ENCODE results near the gene TAL1.

The TAL1 gene

DNA sequence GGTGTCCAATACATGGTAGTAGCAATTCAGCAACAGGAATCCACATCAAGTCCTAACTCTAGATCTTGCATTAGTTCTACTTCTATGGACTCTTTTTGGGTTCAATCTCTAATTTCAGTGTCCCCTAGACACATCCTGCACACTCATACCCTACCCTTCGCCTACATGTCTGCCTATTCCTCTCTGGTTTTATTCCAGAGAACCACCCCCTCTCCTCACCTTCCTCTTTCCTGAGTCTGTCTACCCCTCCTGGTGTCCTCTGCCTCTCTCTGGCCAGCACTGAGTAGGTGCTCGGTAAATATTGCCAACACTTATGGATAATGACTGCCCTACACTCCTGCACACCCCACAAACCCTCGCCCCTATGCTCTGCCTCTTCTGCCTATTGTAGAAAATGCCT is 9.5 kb downstream of the TAL1 start:
- no peak for TF ChIP-seq SNAI2 (CRISPR knock-in tag; IDR thresholded peaks at IDR 0.05)
- no peak for TF ChIP-seq RARB (CRISPR knock-in tag; IDR thresholded peaks at IDR 0.05)
- no peak for TF ChIP-seq TCF4 (CRISPR knock-in tag; IDR thresholded peaks at IDR 0.05; ENCODE audit: borderline replicate concordance)
- TF ChIP-seq TSHZ2 (CRISPR knock-in tag; IDR thresholded peaks at IDR 0.05), result no peak
- no peak for TF ChIP-seq ZFP30 (CRISPR knock-in tag; IDR thresholded peaks at IDR 0.05)
- TF ChIP-seq GLIS3 (CRISPR knock-in tag; IDR thresholded peaks at IDR 0.05), result no peak
- TF ChIP-seq, protein P1, sequence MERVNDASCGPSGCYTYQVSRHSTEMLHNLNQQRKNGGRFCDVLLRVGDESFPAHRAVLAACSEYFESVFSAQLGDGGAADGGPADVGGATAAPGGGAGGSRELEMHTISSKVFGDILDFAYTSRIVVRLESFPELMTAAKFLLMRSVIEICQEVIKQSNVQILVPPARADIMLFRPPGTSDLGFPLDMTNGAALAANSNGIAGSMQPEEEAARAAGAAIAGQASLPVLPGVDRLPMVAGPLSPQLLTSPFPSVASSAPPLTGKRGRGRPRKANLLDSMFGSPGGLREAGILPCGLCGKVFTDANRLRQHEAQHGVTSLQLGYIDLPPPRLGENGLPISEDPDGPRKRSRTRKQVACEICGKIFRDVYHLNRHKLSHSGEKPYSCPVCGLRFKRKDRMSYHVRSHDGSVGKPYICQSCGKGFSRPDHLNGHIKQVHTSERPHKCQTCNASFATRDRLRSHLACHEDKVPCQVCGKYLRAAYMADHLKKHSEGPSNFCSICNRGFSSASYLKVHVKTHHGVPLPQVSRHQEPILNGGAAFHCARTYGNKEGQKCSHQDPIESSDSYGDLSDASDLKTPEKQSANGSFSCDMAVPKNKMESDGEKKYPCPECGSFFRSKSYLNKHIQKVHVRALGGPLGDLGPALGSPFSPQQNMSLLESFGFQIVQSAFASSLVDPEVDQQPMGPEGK (CRISPR knock-in tag; IDR thresholded peaks at IDR 0.05; ENCODE audit: borderline replicate concordance), result no peak
- no peak for ATAC-seq

DNA sequence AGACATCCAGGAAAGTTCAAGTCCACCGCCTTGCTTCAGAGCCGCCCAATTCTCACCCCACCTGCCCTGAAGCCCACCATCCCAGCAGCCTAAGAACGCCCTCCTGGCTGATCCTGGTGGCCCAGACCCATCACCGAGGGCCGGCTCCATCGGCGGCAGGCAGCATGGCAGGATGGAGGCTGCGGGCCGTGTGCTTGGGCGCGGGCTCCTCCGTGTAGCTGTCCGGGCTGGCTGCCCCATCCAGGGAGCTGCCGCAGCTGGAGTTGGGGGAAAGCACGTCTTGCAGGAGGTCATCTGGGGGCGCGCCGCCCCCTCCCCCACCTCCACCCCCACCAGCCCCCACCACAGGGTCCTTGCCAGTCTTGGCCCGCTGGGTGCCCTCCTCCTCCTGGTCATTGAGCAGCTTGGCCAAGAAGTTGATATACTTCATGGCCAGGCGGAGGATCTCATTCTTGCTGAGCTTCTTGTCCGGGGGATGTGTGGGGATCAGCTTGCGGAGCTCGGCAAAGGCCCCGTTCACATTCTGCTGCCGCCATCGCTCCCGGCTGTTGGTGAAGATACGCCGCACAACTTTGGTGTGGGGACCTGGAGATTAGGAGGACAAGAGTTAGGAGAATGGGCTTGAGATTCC is 12.3 kb downstream of the TAL1 start:
- ATAC-seq, result no peak
- no peak for TF ChIP-seq ZNF8 (CRISPR knock-in tag; IDR thresholded peaks at IDR 0.05)
- no peak for TF ChIP-seq CREB5 (CRISPR knock-in tag; IDR thresholded peaks at IDR 0.05; ENCODE audit: low read depth)
- TF ChIP-seq CSDC2 (CRISPR knock-in tag; IDR thresholded peaks at IDR 0.05), result no peak
- TF ChIP-seq, protein P2, sequence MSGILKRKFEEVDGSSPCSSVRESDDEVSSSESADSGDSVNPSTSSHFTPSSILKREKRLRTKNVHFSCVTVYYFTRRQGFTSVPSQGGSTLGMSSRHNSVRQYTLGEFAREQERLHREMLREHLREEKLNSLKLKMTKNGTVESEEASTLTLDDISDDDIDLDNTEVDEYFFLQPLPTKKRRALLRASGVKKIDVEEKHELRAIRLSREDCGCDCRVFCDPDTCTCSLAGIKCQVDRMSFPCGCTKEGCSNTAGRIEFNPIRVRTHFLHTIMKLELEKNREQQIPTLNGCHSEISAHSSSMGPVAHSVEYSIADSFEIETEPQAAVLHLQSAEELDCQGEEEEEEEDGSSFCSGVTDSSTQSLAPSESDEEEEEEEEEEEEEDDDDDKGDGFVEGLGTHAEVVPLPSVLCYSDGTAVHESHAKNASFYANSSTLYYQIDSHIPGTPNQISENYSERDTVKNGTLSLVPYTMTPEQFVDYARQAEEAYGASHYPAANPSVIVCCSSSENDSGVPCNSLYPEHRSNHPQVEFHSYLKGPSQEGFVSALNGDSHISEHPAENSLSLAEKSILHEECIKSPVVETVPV (CRISPR knock-in tag; IDR thresholded peaks at IDR 0.05), result no peak
- TF ChIP-seq TCF4 (CRISPR knock-in tag; IDR thresholded peaks at IDR 0.05; ENCODE audit: borderline replicate concordance), result no peak
- no peak for TF ChIP-seq ISL1 (CRISPR knock-in tag; IDR thresholded peaks at IDR 0.05)
- no peak for TF ChIP-seq BACH2 (CRISPR knock-in tag; IDR thresholded peaks at IDR 0.05; ENCODE audit: borderline replicate concordance)
- no peak for TF ChIP-seq ESRRG (CRISPR knock-in tag; IDR thresholded peaks at IDR 0.05)
- no peak for TF ChIP-seq TOX (CRISPR knock-in tag; IDR thresholded peaks at IDR 0.05; ENCODE audit: borderline replicate concordance)
- TF ChIP-seq ARNTL (CRISPR knock-in tag; IDR thresholded peaks at IDR 0.05; ENCODE audit: borderline replicate concordance, low read depth), result no peak

DNA sequence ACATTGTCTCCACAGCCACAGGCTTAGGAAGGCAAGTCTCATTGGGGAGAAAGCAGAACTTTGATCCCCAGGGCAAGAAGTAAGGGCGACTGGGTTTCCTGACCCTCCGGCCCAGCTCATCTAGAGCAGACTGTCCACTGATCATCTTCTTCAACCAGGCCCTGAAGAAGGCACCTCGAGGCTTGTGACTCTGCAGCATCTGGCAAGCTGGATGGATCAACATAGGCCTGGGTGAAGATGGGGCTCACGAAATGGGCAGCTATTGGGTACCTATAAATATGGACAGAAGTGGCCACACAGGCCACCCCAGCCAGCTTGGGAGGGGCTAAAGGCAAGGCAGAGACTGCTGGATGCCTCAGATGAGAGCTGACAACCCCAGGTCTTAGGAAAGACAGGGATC is 13.0 kb downstream of the TAL1 start:
- no peak for TF ChIP-seq TCF4 (CRISPR knock-in tag; IDR thresholded peaks at IDR 0.05; ENCODE audit: borderline replicate concordance)
- TF ChIP-seq ZFP30 (CRISPR knock-in tag; IDR thresholded peaks at IDR 0.05), result no peak
- TF ChIP-seq PPARA (CRISPR knock-in tag; IDR thresholded peaks at IDR 0.05; ENCODE audit: borderline replicate concordance), result no peak
- TF ChIP-seq, protein P3, sequence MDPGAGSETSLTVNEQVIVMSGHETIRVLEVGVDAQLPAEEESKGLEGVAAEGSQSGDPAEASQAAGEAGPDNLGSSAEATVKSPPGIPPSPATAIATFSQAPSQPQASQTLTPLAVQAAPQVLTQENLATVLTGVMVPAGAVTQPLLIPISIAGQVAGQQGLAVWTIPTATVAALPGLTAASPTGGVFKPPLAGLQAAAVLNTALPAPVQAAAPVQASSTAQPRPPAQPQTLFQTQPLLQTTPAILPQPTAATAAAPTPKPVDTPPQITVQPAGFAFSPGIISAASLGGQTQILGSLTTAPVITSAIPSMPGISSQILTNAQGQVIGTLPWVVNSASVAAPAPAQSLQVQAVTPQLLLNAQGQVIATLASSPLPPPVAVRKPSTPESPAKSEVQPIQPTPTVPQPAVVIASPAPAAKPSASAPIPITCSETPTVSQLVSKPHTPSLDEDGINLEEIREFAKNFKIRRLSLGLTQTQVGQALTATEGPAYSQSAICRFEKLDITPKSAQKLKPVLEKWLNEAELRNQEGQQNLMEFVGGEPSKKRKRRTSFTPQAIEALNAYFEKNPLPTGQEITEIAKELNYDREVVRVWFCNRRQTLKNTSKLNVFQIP (CRISPR knock-in tag; IDR thresholded peaks at IDR 0.05; ENCODE audit: borderline replicate concordance, low read depth), result no peak
- no peak for TF ChIP-seq OSR1 (CRISPR knock-in tag; IDR thresholded peaks at IDR 0.05)
- ATAC-seq, result no peak
